K562 (cell line): ENCODE measurements around the gene LSR. TPM values are rescaled to one million over a fixed set of nuclear protein-coding genes. Genes with fewer than 3 reads are reported as not detected.

ENCODE experiments used
- CCAR2 ChIP-seq: fragments of 200-400 bp; formaldehyde crosslinking; IDR thresholded peaks from 2 replicates; pipeline ENCODE4 v1.6.1; 2017; ENCODE audit warnings: mild to moderate bottlenecking, low read depth, low read length
- CREB3L1 ChIP-seq: fragments of 450-650 bp; IDR thresholded peaks from 2 replicates; pipeline ENCODE4 v1.6.1; 2014; ENCODE audit warnings: low read depth, mild to moderate bottlenecking, moderate library complexity, borderline replicate concordance
- ETS2 ChIP-seq: IDR thresholded peaks from 2 replicates; pipeline ENCODE4 v1.6.1; 2016; ENCODE audit warnings: borderline replicate concordance, missing genetic modification characterization, mild to moderate bottlenecking, moderate library complexity, missing compliant biosample characterization; ENCODE audit not compliant: poor library complexity, severe bottlenecking
- HDAC1 ChIP-seq, 2 experiments: fragments of 450-650 bp; IDR thresholded peaks; 2 replicates each; pipeline ENCODE4 v1.6.1; 2016 to 2017; ENCODE audit warnings: inconsistent platforms in 1 of 2, mild to moderate bottlenecking in 1 of 2, moderate library complexity in 1 of 2
- NEUROD1 ChIP-seq: fragments of 150-350 bp; IDR thresholded peaks from 2 replicates; pipeline ENCODE4 v1.6.1; 2014; ENCODE audit warnings: borderline replicate concordance, low read length, low read depth; ENCODE audit not compliant: partially characterized antibody
- NFE2 ChIP-seq: IDR thresholded peaks from 2 replicates; pipeline ENCODE4 v1.6.1; 2014; ENCODE audit warnings: antibody characterized with exemption, low read depth
- NFYB ChIP-seq: IDR thresholded peaks from 2 replicates; pipeline ENCODE4 v1.6.1; 2011; ENCODE audit warnings: mild to moderate bottlenecking, moderate library complexity; ENCODE audit not compliant: insufficient read length; ENCODE audit errors: extremely low read depth
- PHF21A ChIP-seq: fragments of 450-650 bp; IDR thresholded peaks from 2 replicates; pipeline ENCODE4 v1.6.1; 2017; ENCODE audit warnings: low read depth, borderline replicate concordance
- POLR3G ChIP-seq: IDR thresholded peaks from 2 replicates; pipeline ENCODE4 v1.6.1; 2011; ENCODE audit not compliant: insufficient read length, insufficient replicate concordance; ENCODE audit errors: extremely low read depth
- SMARCC2 ChIP-seq: fragments of 450-650 bp; IDR thresholded peaks from 2 replicates; pipeline ENCODE4 v1.6.1; 2017; ENCODE audit warnings: antibody characterized with exemption, moderate library complexity, mild to moderate bottlenecking, low read depth
- STAT5A ChIP-seq: IDR thresholded peaks from 2 replicates; pipeline ENCODE4 v1.6.1; 2012; ENCODE audit warnings: low read length, inconsistent platforms, borderline replicate concordance
- ZFP30 ChIP-seq: fragments of 250-450 bp; sonication (Bioruptor Pico); IDR thresholded peaks from 2 replicates; pipeline ENCODE4 v1.8.0; 2022; ENCODE audit warnings: moderate library complexity, mild to moderate bottlenecking, inconsistent platforms, borderline replicate concordance
- ZNF584 ChIP-seq: fragments of 200-800 bp; sonication (Bioruptor generic); IDR thresholded peaks from 2 replicates; pipeline ENCODE4 v1.6.1; 2016; ENCODE audit warnings: low read depth, mild to moderate bottlenecking, missing genetic modification characterization, missing compliant biosample characterization
- polyA plus RNA-seq, 8 experiments: library from polyadenylated mRNA; depleted of rRNA in 4 of 8; stranded (reverse) in 5 of 8; unstranded in 3 of 8; fragments of >200 nt; fragmentation: Nextera tagmentation in 2 of 8; fragmentation: Illumina TruSeq in 1 of 8; extraction: Ambion mirVana in 2 of 8; extraction: Trizol in 1 of 8; gene quantifications; 2 replicates each; pipeline versions ENCODE4 v1.2.1 to v1.2.3, GENCODE V29; 2011 to 2014; ENCODE audit warnings: inconsistent platforms in 1 of 8, missing spikeins in 1 of 8
- total RNA-seq, 7 experiments: library from RNA; depleted of rRNA in 6 of 7; stranded (reverse); fragments of >200 nt in 6 of 7; fragmentation: Illumina TruSeq in 2 of 7; extraction: Trizol in 2 of 7; gene quantifications; 2 replicates each; pipeline versions ENCODE4 v1.2.1 to v1.2.3, GENCODE V29; 2011 to 2021; ENCODE audit warnings: low replicate concordance in 1 of 7
- TF ChIP-seq, protein P1 (sequence below): fragments of 250-450 bp; sonication (Bioruptor Pico); IDR thresholded peaks from 2 replicates; pipeline ENCODE4 v1.8.0; 2021; ENCODE audit warnings: mild to moderate bottlenecking, moderate library complexity
- TF ChIP-seq, protein P2 (sequence below): fragments of 450-650 bp; IDR thresholded peaks from 2 replicates; pipeline ENCODE4 v1.6.1; 2018; ENCODE audit not compliant: partially characterized antibody
- TF ChIP-seq, protein P3 (sequence below): fragments of 250-450 bp; sonication (Bioruptor Pico); IDR thresholded peaks from 2 replicates; pipeline ENCODE4 v1.8.0; 2021; ENCODE audit warnings: moderate library complexity, mild to moderate bottlenecking, inconsistent platforms
- TF ChIP-seq, protein P4 (sequence below): fragments of 450-650 bp; IDR thresholded peaks from 2 replicates; pipeline ENCODE4 v1.6.1; 2016; ENCODE audit warnings: antibody characterized with exemption

The LSR gene
- total and polyA plus RNA-seq, 9 of the 15 experiments (the other 6 are each of a cell fraction or from before 2014, with no cell fraction given): 0.44 to 87.9 (median 28.0) TPM

DNA sequence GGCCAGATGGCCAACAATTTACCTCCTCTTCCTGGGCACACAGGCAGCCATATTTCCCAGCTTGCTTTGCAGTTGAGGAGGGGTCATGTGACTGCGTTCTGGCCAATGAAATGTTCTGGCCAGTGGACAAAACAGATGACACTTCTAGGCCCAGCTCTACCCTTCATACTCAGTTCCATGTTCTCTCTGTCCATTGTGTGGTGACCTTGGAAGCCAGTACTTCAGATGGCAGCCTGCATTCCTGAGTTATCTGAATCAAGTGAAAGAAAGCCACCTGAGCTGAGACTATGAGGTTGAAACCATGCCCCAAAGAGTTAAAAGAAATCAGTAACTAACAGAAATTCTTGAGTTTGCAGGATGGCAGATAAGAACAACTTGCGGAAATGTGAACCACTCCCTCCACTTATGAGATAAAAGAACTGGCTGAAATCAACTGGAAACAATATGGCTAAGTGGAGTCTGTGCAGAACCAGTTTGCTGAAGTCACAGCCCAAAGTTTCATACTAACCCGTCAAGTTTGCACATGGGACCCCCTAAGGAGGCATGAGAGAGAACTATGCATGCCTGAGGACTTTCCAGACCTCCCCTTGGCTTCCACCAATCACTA is 28.4 kb upstream of the LSR start (continued):
- TF ChIP-seq CREB3L1: peak; percentile 53; the same call in 1 of the 2 replicates
- TF ChIP-seq ETS2 (tag): no peak
- peak; percentile 48; the same call in 1 of the 2 replicates for TF ChIP-seq NFE2
- peak; percentile 61; the same call in 1 of the 2 replicates for TF ChIP-seq ZNF584 (CRISPR knock-in tag)
- peak; percentile 88 for TF ChIP-seq SMARCC2
- TF ChIP-seq NEUROD1: peak; percentile 73
- no peak for TF ChIP-seq ZFP30 (CRISPR knock-in tag)
- TF ChIP-seq, protein P1, sequence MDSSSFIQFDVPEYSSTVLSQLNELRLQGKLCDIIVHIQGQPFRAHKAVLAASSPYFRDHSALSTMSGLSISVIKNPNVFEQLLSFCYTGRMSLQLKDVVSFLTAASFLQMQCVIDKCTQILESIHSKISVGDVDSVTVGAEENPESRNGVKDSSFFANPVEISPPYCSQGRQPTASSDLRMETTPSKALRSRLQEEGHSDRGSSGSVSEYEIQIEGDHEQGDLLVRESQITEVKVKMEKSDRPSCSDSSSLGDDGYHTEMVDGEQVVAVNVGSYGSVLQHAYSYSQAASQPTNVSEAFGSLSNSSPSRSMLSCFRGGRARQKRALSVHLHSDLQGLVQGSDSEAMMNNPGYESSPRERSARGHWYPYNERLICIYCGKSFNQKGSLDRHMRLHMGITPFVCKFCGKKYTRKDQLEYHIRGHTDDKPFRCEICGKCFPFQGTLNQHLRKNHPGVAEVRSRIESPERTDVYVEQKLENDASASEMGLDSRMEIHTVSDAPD (CRISPR knock-in tag): no peak
- peak; percentile 69 to 95 for TF ChIP-seq HDAC1 (IDR thresholded peaks at IDR 0.05)
- TF ChIP-seq, protein P2, sequence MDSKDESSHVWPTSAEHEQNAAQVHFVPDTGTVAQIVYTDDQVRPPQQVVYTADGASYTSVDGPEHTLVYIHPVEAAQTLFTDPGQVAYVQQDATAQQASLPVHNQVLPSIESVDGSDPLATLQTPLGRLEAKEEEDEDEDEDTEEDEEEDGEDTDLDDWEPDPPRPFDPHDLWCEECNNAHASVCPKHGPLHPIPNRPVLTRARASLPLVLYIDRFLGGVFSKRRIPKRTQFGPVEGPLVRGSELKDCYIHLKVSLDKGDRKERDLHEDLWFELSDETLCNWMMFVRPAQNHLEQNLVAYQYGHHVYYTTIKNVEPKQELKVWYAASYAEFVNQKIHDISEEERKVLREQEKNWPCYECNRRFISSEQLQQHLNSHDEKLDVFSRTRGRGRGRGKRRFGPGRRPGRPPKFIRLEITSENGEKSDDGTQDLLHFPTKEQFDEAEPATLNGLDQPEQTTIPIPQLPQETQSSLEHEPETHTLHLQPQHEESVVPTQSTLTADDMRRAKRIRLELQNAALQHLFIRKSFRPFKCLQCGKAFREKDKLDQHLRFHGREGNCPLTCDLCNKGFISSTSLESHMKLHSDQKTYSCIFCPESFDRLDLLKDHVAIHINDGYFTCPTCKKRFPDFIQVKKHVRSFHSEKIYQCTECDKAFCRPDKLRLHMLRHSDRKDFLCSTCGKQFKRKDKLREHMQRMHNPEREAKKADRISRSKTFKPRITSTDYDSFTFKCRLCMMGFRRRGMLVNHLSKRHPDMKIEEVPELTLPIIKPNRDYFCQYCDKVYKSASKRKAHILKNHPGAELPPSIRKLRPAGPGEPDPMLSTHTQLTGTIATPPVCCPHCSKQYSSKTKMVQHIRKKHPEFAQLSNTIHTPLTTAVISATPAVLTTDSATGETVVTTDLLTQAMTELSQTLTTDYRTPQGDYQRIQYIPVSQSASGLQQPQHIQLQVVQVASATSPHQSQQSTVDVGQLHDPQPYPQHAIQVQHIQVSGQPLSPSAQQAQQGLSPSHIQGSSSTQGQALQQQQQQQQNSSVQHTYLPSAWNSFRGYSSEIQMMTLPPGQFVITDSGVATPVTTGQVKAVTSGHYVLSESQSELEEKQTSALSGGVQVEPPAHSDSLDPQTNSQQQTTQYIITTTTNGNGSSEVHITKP: no peak
- peak; percentile 93 for TF ChIP-seq NFYB
- TF ChIP-seq, protein P3, sequence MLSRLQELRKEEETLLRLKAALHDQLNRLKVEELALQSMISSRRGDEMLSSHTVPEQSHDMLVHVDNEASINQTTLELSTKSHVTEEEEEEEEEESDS: no peak
- TF ChIP-seq, protein P4, sequence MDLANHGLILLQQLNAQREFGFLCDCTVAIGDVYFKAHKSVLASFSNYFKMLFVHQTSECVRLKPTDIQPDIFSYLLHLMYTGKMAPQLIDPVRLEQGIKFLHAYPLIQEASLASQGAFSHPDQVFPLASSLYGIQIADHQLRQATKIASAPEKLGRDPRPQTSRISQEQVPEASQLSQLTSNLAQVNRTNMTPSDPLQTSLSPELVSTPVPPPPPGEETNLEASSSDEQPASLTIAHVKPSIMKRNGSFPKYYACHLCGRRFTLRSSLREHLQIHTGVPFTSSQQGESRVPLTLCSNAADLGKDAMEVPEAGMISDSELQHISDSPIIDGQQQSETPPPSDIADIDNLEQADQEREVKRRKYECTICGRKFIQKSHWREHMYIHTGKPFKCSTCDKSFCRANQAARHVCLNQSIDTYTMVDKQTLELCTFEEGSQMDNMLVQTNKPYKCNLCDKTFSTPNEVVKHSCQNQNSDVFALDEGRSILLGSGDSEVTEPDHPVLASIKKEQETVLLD: peak; percentile 66; the same call in 1 of the 2 replicates
- TF ChIP-seq STAT5A: peak; percentile 91
- no peak for TF ChIP-seq CCAR2
- no peak for TF ChIP-seq POLR3G
- TF ChIP-seq PHF21A: no peak
